Right lung (tissue), 5 donors: ENCODE data around the gene PYY. TPM values are rescaled to one million over a fixed set of nuclear protein-coding genes. Genes with fewer than 3 reads are reported as not detected.
A peak's percentile ranks its signal among the peaks of the same experiment; 100 is the strongest.

ENCODE experiments used
- DNase-seq, 2 donors: peaks; one replicate each; pipeline ENCODE4 v3.0.0-alpha.2; 2013
- polyA plus RNA-seq, 5 donors: library from polyadenylated mRNA; unstranded; fragments of 120-200 nt; gene quantifications; one replicate each; pipeline versions ENCODE4 v1.2.1 to v1.2.3, GENCODE V29; 2013; ENCODE audit warnings: inconsistent platforms in 1 of 5, low replicate concordance in 1 of 5; ENCODE audit not compliant: insufficient read length in 5 of 5, insufficient read depth in 1 of 5

Gene PYY
- polyA plus RNA-seq, 5 donors, result 0.17 to 0.79 (median 0.26) TPM; not detected in 1

DNA sequence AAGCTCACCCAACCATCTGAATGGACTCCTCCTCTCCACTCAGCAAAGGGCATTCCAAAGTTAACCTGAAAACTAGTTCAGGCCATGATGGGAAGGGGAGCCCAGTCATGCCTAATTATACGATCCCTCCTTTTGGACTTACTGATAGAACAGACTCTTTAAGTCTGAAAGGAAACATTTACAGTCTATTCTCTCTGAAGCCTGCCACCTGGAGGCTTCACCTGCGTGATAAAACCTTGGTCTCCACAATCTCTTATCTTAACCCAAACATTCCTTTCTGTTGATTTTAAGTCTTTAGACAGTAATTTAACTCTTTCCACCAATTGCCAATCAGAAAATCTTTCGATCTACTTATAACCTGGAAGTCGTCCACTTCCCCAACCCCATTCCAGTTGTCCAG lies 37.4 kb downstream of the PYY start:
- DNase-seq, result no peak

DNA sequence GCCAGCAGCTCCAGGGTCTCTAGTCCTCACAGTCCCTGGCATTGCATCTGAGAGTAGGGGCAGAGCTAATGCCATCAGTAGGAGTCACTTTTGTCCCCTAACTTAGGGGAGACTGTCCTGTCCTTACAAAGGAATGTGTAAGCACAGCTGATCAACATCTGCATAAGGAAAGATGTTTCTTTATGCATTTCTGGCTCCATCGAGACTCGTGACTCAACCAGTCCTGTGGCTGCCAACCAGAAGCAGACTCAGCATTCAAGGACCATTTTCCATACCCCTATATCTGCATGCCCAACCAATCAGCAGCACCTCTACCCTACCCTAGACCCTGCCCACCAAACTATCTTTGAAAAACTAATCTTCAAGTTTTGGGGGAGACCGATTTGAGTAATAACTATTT lies 38.2 kb downstream of the PYY start:
- DNase-seq, result no peak

DNA sequence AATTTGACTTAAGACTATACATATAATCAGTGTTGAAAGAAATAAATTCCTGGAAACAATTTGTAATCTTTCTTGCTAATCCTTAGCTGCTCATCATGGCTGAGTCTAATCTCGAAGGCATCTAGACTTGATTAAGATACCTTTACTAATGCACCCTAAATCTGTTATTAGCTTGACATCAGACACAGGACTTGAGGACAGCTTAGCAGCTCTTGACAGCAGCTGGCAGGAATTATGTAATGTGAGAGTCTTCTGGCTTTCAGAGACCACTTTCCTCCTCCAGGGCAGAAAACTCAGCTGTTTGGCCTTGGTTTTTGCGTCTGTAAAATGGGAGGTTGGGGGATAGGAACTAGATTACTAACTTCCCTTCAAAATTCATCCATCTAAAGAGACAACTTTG lies 39.3 kb downstream of the PYY start:
- DNase-seq, result no peak

- no peak for DNase-seq
These were observed 40.2 kb downstream of the PYY start for GRCh38 chr17:43913584-43913983.

DNA sequence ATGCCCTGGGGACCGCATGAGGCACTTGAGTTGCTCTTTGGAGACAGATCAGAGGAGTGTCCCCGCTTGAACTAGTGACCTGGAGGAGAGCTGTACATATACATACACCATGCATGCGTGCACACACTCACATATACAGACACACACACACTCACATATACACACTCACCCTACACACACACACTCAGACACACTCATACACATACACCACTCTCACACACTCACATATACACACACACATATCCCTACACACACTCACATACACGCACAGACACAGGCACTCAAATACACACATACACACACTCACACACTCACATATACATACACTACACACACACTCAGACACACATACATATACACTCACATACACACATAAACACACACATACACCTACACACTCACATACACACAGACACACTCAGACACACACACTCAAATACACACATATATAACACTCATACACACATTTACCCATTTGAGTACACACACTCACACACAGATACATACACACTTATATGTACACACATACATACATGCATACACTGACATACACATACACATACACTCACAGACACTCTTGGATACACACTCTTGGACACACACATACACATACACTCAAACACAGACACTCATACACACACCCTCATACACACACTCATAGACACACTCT lies 41.0 kb downstream of the PYY start:
- no peak for DNase-seq

DNA sequence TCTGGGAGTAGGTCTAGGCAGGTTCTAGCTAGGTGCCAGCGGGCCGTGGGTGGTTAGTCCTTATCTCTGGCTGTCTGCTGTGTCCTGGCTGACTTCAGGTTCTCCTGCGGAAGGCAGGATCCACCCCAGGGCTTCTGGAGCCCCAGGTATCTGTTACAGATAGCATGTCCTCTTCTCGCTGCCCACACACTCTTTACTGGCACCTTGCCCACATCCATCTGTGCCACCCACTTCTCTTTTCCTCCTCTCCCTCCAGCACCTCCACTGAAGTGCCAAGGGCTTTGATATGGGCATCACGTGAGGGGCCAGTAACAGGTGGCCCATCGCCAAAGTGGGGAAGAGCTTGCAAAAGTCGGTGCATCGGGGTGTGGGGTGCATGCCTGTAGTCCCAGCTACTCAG lies 41.8 kb downstream of the PYY start:
- no peak for DNase-seq

- no peak for DNase-seq
These were observed 44.1 kb downstream of the PYY start for GRCh38 chr17:43909537-43910231.

- DNase-seq, result peak in 1 of 2 donors; percentile 48
These were observed 45.6 kb downstream of the PYY start for GRCh38 chr17:43907998-43908721.

- DNase-seq, result peak; percentile 78 to 83
These were observed 46.2 kb downstream of the PYY start, which contains the start of gene MPP2 for GRCh38 chr17:43907425-43907981. Gene MPP2, minus strand, starts transcription at chr17:43907536. Its CDS starts 3,076 bp downstream, at chr17:43904460.

GRCh38 chr17:43906951-43907424 lies 46.8 kb downstream of the PYY start:
- DNase-seq, result peak in 1 of 2 donors; percentile 17

DNA sequence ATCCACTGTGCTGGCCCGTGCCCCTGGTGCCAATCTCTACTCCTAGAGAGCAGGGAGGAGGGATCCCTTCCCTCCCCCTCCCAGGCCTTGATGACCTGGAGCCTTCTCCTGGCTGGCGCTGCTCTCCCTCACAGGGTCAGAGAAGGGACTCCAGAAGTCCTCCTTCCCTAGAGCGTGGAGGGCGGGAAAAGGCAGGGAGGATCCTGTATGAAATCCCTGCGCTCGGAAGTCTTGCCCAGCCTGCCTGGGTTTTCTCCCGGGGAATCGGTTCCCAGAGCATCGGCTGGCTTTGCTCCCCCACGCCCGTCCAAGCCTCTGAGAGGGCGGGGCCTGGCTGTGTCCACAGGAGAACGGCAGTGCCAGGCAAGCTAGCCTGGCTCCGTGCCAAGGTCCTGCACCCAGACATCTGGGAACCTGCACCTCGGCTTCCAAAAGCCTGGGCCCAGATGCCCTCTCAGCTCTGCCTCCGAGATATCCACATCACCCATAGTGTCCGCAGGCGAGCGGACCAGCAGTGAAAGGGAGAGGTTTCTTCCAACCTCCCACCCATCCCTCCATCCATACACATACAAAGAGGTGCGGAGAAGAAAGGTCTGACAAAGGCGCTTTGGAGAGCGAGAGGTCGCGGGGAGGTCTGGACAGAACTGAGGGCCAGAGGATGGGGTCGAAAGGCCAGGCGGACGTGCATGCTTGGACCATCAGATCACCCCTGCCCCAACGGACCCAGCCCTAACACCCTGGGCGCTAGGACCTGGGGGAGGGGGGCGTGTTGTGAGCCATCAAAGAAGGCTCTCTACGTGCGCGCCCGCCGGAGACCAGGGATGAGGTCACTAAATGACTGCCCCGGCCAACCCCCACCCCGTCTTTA lies 47.5 kb downstream of the PYY start:
- peak; percentile 54 to 56 for DNase-seq

GRCh38 chr17:43905400-43905984 lies 48.2 kb downstream of the PYY start:
- no peak for DNase-seq

Other genes starting within 250 kb of the PYY start
- gene SOST, start 195.1 kb downstream of the PYY start, polyA plus RNA-seq, result under 1 TPM in 2 of 5 donors, not detected in 3; 0.04 to 0.18 TPM
- gene DUSP3, start 175.0 kb downstream of the PYY start, polyA plus RNA-seq, result 10 to 100 TPM; 29.5 to 33.5 (median 31.7) TPM
- under 1 TPM in 4 of 5 donors, not detected in 1; 0.03 to 0.09 (median 0.05) TPM for gene CFAP97D1, start 173.5 kb downstream of the PYY start, polyA plus RNA-seq
- 10 to 100 TPM in 3 of 5 donors, 1 to 10 TPM in 2; 9.3 to 13.7 (median 10.6) TPM for gene MPP3, start 120.8 kb downstream of the PYY start, polyA plus RNA-seq
- gene CD300LG, start 106.8 kb downstream of the PYY start, polyA plus RNA-seq, result 1 to 10 TPM in 4 of 5 donors, under 1 TPM in 1; 0.77 to 1.8 (median 1.3) TPM
- 1 to 10 TPM; 3.5 to 5.1 (median 4.7) TPM for gene MPP2, start 46.4 kb downstream of the PYY start, polyA plus RNA-seq
- gene PPY, start 11.5 kb downstream of the PYY start, polyA plus RNA-seq, result 1 to 10 TPM in 4 of 5 donors, not detected in 1; 1.5 to 2.2 (median 1.6) TPM
- gene NAGS, start 50.7 kb upstream of the PYY start, polyA plus RNA-seq, result 1 to 10 TPM; 2.2 to 4.3 (median 4.2) TPM
- gene TMEM101, start 61.0 kb upstream of the PYY start, polyA plus RNA-seq, result 10 to 100 TPM; 41.5 to 48.1 (median 42.7) TPM
- 10 to 100 TPM; 29.8 to 39.8 (median 36.2) TPM for gene LSM12, start 112.7 kb upstream of the PYY start, polyA plus RNA-seq
- 10 to 100 TPM; 44.1 to 68.4 (median 51.0) TPM for gene G6PC3, start 116.8 kb upstream of the PYY start, polyA plus RNA-seq
- gene HDAC5, start 169.7 kb upstream of the PYY start, polyA plus RNA-seq, result 10 to 100 TPM; 43.3 to 60.6 (median 57.4) TPM
- gene HROB, start 188.0 kb upstream of the PYY start, polyA plus RNA-seq, result 1 to 10 TPM; 4.4 to 6.8 (median 5.5) TPM
- gene ASB16, start 216.8 kb upstream of the PYY start, polyA plus RNA-seq, result 1 to 10 TPM; 2.7 to 3.6 (median 2.7) TPM
- gene TMUB2, start 233.0 kb upstream of the PYY start, polyA plus RNA-seq, result 10 to 100 TPM; 45.6 to 55.7 (median 53.3) TPM
- gene ATXN7L3, start 245.9 kb upstream of the PYY start, polyA plus RNA-seq, result 10 to 100 TPM; 50.4 to 72.3 (median 58.5) TPM